ENCODE data around the gene NOD2. TPM values are rescaled to one million over a fixed set of nuclear protein-coding genes. Genes with fewer than 3 reads are reported as not detected.

Gene NOD2
- total RNA-seq, 1 donor from 2014 or later: 0.63 TPM

DNA sequence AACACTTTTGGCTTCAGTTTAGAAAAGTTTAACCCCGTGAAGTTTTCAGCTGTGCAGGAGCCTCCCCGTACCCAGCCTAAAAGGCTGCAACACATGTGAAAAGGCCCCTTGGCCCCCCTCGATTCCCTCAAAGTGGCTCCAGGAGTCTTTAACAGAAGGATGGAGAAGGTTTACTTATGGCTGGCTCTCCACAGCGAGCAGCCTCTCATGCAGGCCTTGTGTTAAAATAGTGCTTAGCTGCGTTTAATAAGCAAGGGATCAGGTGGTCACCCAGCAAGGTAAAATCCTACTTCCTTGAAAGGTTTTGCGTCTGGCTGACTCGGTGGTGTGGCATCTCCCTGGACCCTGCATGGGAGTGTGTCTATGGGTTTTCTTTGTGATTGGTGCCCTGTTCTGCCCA lies 40.1 kb downstream of the NOD2 start:
- Mint-ChIP-seq H3K4me3 (no peak overlapping the region), H3K4me1 (peaks cover 9% of the 10 kb centered on the region), H3K27me3 (ENCODE audit: low read depth) (peaks cover 43% of the 10 kb centered on the region), H3K27ac (no peak overlapping the region), H3K9me3 (no peaks in the 10 kb centered on the region), H3K36me3 (no peaks in the 10 kb centered on the region)
- TF ChIP-seq, protein P1, sequence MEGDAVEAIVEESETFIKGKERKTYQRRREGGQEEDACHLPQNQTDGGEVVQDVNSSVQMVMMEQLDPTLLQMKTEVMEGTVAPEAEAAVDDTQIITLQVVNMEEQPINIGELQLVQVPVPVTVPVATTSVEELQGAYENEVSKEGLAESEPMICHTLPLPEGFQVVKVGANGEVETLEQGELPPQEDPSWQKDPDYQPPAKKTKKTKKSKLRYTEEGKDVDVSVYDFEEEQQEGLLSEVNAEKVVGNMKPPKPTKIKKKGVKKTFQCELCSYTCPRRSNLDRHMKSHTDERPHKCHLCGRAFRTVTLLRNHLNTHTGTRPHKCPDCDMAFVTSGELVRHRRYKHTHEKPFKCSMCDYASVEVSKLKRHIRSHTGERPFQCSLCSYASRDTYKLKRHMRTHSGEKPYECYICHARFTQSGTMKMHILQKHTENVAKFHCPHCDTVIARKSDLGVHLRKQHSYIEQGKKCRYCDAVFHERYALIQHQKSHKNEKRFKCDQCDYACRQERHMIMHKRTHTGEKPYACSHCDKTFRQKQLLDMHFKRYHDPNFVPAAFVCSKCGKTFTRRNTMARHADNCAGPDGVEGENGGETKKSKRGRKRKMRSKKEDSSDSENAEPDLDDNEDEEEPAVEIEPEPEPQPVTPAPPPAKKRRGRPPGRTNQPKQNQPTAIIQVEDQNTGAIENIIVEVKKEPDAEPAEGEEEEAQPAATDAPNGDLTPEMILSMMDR (IDR thresholded peaks at IDR 0.05; ENCODE audit: unreplicated experiment): no peak
- DNase-seq (ENCODE audit: low spot score in 2 of 2, unreplicated experiment in 2 of 2): no peak

DNA sequence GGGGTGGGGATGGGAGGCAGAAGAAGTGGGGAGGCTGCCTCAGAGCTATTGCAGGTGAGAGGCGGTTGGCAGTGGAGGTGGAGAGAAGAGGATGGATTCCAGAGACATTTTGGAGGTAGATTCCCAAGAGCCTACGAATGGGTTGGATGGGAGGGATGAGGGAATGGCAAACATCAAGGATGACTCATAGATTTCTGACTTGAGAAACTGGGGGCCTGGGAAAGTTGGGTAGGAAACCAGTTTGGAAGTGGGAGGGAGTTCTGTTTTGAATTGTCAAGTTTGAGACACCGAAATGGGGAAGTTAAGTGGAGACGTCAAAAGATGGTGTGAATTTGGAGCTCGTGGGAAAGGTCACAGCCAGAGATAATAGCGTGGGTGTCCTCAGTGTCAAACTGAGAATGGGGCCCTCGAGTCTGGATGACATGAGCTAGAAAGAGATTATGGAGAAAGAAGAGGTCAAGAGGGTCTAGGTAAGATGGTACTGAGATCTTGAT lies 42.3 kb downstream of the NOD2 start:
- no peak overlapping the region for H3K27ac Mint-ChIP-seq
- DNase-seq (ENCODE audit: low spot score in 2 of 2, unreplicated experiment in 2 of 2): no peak
- H3K4me3 Mint-ChIP-seq: no peak overlapping the region
- H3K27me3 Mint-ChIP-seq (ENCODE audit: low read depth): peaks cover 53% of the 10 kb centered on the region
- no peaks in the 10 kb centered on the region for H3K9me3 Mint-ChIP-seq
- H3K36me3 Mint-ChIP-seq: no peaks in the 10 kb centered on the region
- H3K4me1 Mint-ChIP-seq: peaks cover 9% of the 10 kb centered on the region
- TF ChIP-seq, protein P1 (IDR thresholded peaks at IDR 0.05; ENCODE audit: unreplicated experiment): no peak

DNA sequence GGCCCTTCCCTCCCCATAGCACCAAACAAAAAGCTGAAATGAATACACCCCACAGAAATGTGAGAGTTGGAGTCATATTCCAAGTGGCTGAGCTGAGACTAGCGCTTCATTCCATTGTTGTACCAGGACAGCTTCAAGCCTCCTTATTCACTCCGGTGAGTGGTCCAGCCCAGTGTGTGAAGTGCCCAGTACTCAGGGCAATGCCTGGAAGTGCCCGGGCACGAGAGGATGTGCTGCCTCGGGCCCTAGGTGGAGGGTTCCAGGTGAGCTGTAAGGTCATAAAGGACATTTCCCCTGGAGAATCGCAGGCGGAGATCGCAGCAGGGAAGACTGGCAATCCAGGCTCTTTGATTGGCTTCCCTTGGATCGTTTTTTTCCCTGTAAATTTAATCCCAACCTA lies 43.0 kb downstream of the NOD2 start:
- peaks cover 12% of the 10 kb centered on the region for H3K4me1 Mint-ChIP-seq
- H3K4me3 Mint-ChIP-seq: no peak overlapping the region
- no peaks in the 10 kb centered on the region for H3K9me3 Mint-ChIP-seq
- peaks cover 53% of the 10 kb centered on the region for H3K27me3 Mint-ChIP-seq (ENCODE audit: low read depth)
- DNase-seq (ENCODE audit: low spot score in 2 of 2, unreplicated experiment in 2 of 2): no peak
- TF ChIP-seq, protein P1 (IDR thresholded peaks at IDR 0.05; ENCODE audit: unreplicated experiment): no peak
- H3K27ac Mint-ChIP-seq: no peak overlapping the region
- no peaks in the 10 kb centered on the region for H3K36me3 Mint-ChIP-seq

DNA sequence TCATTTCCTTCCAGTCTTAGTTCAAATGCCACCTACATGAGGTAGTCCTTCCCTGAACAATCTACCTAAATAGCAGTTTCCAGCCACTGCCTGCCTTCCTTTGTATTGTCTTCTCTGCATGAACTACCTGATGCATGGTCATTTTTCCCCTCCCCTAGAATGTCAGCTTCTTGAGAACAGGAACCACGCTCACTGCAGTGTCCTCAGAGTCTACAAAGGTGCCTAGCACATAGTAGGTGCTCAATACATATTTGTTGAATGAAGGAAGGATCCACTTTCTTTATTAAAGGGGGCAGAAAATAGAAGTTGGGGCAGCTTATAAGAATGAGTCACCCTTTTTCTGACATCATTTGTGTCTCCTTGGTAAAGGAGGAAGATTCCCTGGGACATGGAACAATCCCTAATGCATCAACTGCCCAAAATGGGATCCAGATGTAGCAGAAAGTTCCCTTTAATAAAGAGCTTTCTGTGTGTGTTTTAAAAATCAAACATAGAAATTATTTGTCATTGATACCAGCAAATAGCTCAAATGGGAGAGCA lies 44.1 kb downstream of the NOD2 start:
- H3K27ac Mint-ChIP-seq: no peak overlapping the region
- H3K9me3 Mint-ChIP-seq: no peaks in the 10 kb centered on the region
- DNase-seq (ENCODE audit: low spot score in 2 of 2, unreplicated experiment in 2 of 2): no peak
- TF ChIP-seq, protein P1 (IDR thresholded peaks at IDR 0.05; ENCODE audit: unreplicated experiment): no peak
- H3K4me1 Mint-ChIP-seq: peaks cover 10% of the 10 kb centered on the region
- H3K36me3 Mint-ChIP-seq: no peaks in the 10 kb centered on the region
- H3K4me3 Mint-ChIP-seq: no peak overlapping the region
- H3K27me3 Mint-ChIP-seq (ENCODE audit: low read depth): peaks cover 53% of the 10 kb centered on the region

DNA sequence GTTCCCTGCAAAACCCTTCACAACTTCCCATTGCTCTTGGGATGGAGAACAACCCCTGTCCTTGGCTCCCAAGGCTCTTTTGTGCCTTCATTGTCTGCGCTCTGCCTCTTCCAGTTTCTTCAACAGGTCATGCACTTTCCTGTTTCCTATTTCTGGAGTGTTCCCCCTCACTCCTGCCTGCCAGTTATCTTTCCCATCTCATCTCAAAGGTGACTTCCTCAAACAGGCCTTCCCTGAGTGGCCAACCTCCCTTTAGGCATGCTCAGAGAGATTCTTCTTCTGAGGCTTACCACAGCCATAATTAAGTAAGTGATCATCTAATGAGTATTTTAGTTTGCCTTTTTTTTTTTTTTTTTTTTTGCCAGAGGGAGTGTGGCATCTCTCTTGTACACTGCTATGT lies 45.6 kb downstream of the NOD2 start:
- Mint-ChIP-seq H3K9me3 (no peaks in the 10 kb centered on the region), H3K4me3 (no peak overlapping the region), H3K27me3 (ENCODE audit: low read depth) (peaks cover 50% of the 10 kb centered on the region), H3K27ac (no peak overlapping the region), H3K36me3 (no peaks in the 10 kb centered on the region), H3K4me1 (peaks cover 15% of the 10 kb centered on the region)
- TF ChIP-seq, protein P1 (IDR thresholded peaks at IDR 0.05; ENCODE audit: unreplicated experiment): no peak
- DNase-seq (ENCODE audit: low spot score in 2 of 2, unreplicated experiment in 2 of 2): no peak

DNA sequence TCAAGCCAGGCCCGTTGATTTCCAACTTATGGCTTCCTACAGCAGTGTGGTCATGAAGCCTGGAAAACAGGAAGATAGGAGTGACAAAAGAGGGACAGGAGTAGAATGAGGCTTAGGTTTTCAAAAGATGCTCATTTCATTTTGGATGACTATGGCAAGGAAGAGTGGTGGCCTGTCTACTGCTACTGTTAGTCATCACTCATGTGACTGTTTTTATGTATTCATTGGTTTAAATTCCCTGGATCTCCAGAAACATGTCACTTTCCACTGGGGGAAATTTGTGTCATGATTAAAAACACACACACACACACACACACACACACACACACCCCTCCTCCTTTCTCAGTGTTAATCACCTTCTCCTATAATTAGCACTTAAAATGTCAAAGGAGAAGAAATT lies 47.3 kb downstream of the NOD2 start:
- peaks cover 2% of the 10 kb centered on the region for H3K36me3 Mint-ChIP-seq
- no peak overlapping the region for H3K27ac Mint-ChIP-seq
- H3K9me3 Mint-ChIP-seq: no peaks in the 10 kb centered on the region
- no peak for DNase-seq (ENCODE audit: low spot score in 2 of 2, unreplicated experiment in 2 of 2)
- H3K4me3 Mint-ChIP-seq: no peak overlapping the region
- TF ChIP-seq, protein P1 (IDR thresholded peaks at IDR 0.05; ENCODE audit: unreplicated experiment): no peak
- peaks cover 15% of the 10 kb centered on the region for H3K4me1 Mint-ChIP-seq
- H3K27me3 Mint-ChIP-seq (ENCODE audit: low read depth): peaks cover 38% of the 10 kb centered on the region
